HG02588 (cell line): ENCODE results near the gene MT1E.
"Not testable (repeated sequence)": the region's sequence is repeated elsewhere in the genome, so short reads cannot be mapped to it uniquely, and the experiment has no call there.

Source experiments
- ATAC-seq: cut with Tn5 transposase; IDR thresholded peaks from one replicate; pipeline ENCODE4 v1.9.1; 2021; ENCODE audit warnings: mild to moderate bottlenecking, moderate library complexity; ENCODE audit not compliant: unreplicated experiment

MT1E gene

GRCh38 chr16:56669005-56669839 is 43.6 kb downstream of the MT1E start, which contains the start of gene MT1H:
Gene MT1H, plus strand, starts transcription at chr16:56669814. Its CDS starts 71 bp downstream, at chr16:56669885.
- ATAC-seq, result no peak

- no peak for ATAC-seq
These were observed 44.4 kb downstream of the MT1E start for GRCh38 chr16:56669840-56670619.

GRCh38 chr16:56670620-56670934 is 45.0 kb downstream of the MT1E start:
- ATAC-seq, result no peak

- ATAC-seq, result not testable (repeated sequence)
These were observed 46.1 kb downstream of the MT1E start for GRCh38 chr16:56671691-56672090.

- not testable (repeated sequence) for ATAC-seq
These were observed 46.6 kb downstream of the MT1E start for GRCh38 chr16:56672171-56672570.

GRCh38 chr16:56672761-56673536 is 47.4 kb downstream of the MT1E start:
- no peak for ATAC-seq

- ATAC-seq, result no peak
These were observed 48.3 kb downstream of the MT1E start for GRCh38 chr16:56673921-56674320.

GRCh38 chr16:56674570-56674969 is 49.0 kb downstream of the MT1E start:
- not testable (repeated sequence) for ATAC-seq

GRCh38 chr16:56675685-56676210 is 50.2 kb downstream of the MT1E start:
- ATAC-seq, result no peak
